GM20000 (cell line): ENCODE results near the gene AKT1S1.

ENCODE experiments used
- DNase-seq: peaks from one replicate; pipeline ENCODE4 v3.0.0; 2012; ENCODE audit warnings: low spot score
- CTCF ChIP-seq: IDR thresholded peaks from 2 replicates; pipeline ENCODE4 v1.5.1; 2012; ENCODE audit warnings: mild to moderate bottlenecking, control low read depth; ENCODE audit errors: extremely low read depth, missing control alignments

Gene AKT1S1

DNA sequence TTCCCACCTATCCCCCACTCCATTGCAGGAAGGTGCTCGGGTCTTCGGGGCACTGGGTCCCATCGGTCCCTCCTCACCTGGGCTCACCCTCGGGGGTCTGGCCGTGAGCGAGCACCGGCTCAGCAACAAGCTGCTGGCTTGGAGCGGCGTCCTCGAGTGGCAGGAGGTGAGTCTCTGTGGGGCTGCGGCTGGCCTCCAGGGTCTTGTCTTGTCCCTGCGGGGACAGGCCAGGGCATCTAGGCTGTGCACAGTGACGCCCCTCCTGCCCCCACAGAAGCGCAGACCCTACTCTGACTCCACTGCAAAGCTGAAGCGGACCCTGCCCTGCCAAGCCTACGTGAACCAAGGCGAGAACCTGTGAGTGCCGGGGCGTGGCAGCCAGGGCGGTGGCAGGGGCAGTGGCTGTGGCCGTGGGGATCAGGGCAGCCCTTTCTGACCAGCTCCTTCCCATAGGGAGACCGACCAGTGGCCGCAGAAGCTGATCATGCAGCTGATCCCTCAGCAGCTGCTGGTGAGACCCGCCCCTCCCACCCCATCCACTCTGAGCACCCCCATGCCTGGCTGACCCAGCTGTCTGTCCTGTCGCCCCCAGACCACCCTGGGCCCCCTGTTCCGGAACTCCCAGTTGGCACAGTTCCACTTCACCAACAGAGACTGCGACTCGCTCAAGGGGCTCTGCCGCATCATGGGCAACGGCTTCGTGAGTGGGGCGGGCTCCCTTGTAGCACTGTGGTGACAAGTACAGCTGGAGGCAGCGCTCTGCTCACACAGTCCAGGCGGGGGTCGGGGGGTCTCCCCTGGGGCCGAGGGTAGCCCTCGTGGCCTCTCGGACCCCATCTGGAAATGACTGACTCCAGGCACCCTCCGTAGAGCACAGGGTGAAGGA is 22.5 kb downstream of the AKT1S1 start:
- TF ChIP-seq CTCF: no peak

GRCh38 chr19:49853852-49854377 is 23.2 kb downstream of the AKT1S1 start:
- no peak for TF ChIP-seq CTCF
- DNase-seq: no peak

More for the DNA sequence above, 22.5 kb downstream of the AKT1S1 start:
- no peak for DNase-seq

- no peak for DNase-seq
- TF ChIP-seq CTCF: no peak
These were observed 24.5 kb downstream of the AKT1S1 start for GRCh38 chr19:49852631-49853126.

- TF ChIP-seq CTCF: no peak
- DNase-seq: peak; percentile 70
These were observed 25.5 kb downstream of the AKT1S1 start for GRCh38 chr19:49851456-49852259.

DNA sequence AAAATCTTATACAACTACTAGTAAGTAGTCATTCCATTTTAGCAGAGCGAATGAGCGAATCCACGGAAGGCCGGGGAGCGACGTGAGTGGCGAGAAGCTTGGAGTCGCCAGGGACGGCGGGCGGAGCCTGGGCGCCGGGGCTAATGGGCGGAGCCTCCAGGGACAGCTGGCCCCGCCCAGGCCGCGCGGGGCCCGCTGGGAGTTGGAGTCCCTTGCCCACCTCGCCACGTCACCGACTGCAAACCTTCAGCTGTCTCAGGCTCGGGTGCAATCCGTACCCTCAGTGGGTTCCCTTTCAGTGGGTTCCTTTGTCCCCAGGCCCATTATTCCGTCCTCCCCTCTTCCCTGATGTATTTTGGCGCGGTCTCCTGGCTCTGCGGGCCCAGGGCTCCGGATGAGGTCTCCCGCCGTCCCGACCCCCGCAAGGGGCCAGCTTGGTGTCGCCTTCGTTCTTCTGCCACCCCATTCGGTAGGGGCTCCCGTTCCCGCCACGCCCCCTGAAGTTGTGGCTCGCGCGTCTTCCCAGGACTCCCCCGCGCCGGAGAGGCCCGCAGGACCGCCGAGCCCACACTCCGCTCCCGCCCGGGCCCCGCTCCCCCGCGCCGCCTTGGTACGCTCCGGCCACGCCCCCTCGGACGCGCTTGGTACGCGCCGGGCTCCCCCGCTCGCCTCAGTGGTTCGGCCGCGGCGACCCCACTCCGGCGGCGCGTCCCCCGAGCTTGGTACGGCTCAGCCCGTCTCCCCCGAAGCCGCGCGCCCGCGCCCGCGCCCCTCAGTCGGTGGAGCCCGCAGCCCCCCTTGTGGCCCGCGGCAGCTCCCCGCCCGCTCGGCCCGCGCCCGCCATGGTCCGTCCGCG is 26.4 kb downstream of the AKT1S1 start, which contains the start of gene PTOV1:
Gene PTOV1 (plus strand): TSS at position 673 of the 856 bp plus-strand sequence.
- no peak for TF ChIP-seq CTCF
- peak; percentile 98 for DNase-seq

DNA sequence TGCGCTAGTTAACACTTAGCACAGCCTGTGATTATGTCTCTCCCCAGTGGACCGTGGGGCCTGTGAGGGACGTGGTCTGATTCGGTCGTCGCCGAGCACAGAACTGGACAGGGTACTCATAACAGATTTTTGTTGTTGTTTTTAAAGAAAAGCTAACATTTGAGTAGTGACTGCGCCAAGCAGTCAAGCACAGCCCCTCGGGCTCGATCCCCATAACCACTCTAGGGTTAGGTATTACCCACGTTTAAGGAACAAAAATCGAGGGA is 27.0 kb downstream of the AKT1S1 start:
- TF ChIP-seq CTCF: no peak

More for the DNA sequence above, 27.0 kb downstream of the AKT1S1 start:
- DNase-seq: no peak
